Endodermal cell (in vitro differentiated cells): ENCODE measurements around the gene CASR. TPM values are rescaled to one million over a fixed set of nuclear protein-coding genes. Genes with fewer than 3 reads are reported as not detected.

Source experiments
- DNase-seq: peaks from one replicate; pipeline ENCODE4 v3.0.0-alpha.2; 2017
- H3K27ac ChIP-seq: 2 replicates; pipeline ENCODE4 v1.5.1; 2013; ENCODE audit warnings: mild to moderate bottlenecking, low read depth, low read length, moderate library complexity
- H3K27me3 ChIP-seq: 2 replicates; pipeline ENCODE4 v1.6.1; 2013; ENCODE audit warnings: mild to moderate bottlenecking, low read length, moderate library complexity; ENCODE audit not compliant: insufficient read depth, control insufficient read depth, poor library complexity, severe bottlenecking
- H3K36me3 ChIP-seq: 2 replicates; pipeline ENCODE4 v1.7.0; 2013; ENCODE audit warnings: mild to moderate bottlenecking, low read length, moderate library complexity; ENCODE audit not compliant: control insufficient read depth, insufficient read depth
- H3K4me1 ChIP-seq: one replicate; pipeline ENCODE4 v1.7.0; 2013; ENCODE audit warnings: low read length; ENCODE audit not compliant: control insufficient read depth, insufficient read depth
- H3K4me3 ChIP-seq: 2 replicates; pipeline ENCODE4 v1.5.1; 2013; ENCODE audit warnings: mild to moderate bottlenecking, low read length, moderate library complexity
- H3K9ac ChIP-seq: 2 replicates; pipeline ENCODE4 v1.6.1; 2013; ENCODE audit warnings: mild to moderate bottlenecking, low read length, moderate library complexity; ENCODE audit not compliant: poor library complexity, severe bottlenecking; ENCODE audit errors: extremely low read depth
- H3K9me3 ChIP-seq: 2 replicates; pipeline ENCODE4 v1.6.1; 2013; ENCODE audit warnings: mild to moderate bottlenecking, low read length, moderate library complexity; ENCODE audit not compliant: control insufficient read depth
- H3K27ac Mint-ChIP-seq: 2 replicates; pipeline ENCODE4 v1.8.0; 2020; ENCODE audit warnings: mixed read lengths
- H3K27me3 Mint-ChIP-seq: 2 replicates; pipeline ENCODE4 v1.8.0; 2021; ENCODE audit warnings: mild to moderate bottlenecking, mixed read lengths; ENCODE audit not compliant: insufficient read depth
- H3K36me3 Mint-ChIP-seq: 2 replicates; pipeline ENCODE4 v1.8.0; 2020; ENCODE audit warnings: low read depth, mixed read lengths
- H3K4me1 Mint-ChIP-seq: 2 replicates; pipeline ENCODE4 v1.8.0; 2020; ENCODE audit warnings: mixed read lengths
- H3K4me3 Mint-ChIP-seq: 2 replicates; pipeline ENCODE4 v1.8.0; 2020; ENCODE audit warnings: mild to moderate bottlenecking, moderate library complexity, mixed read lengths
- H3K9me3 Mint-ChIP-seq: 2 replicates; pipeline ENCODE4 v1.8.0; 2020; ENCODE audit warnings: mild to moderate bottlenecking, mixed read lengths
- CTCF ChIP-seq: fragments of 200-600 bp; sonication (generic); conservative IDR thresholded peaks from 2 replicates; pipeline ENCODE4 v1.5.0; 2021; ENCODE audit warnings: antibody characterized with exemption, mild to moderate bottlenecking
- WGBS, 2 experiments: methylation state at CpG; one replicate each; pipeline versions ENCODE4 v1.1.5 to v1.1.7; 2013; ENCODE audit warnings: missing lambda C conversion rate in 2 of 2, mixed read lengths in 1 of 2; ENCODE audit not compliant: insufficient coverage in 1 of 2, insufficient read length in 1 of 2; 5-methylcytosine and 5-hydroxymethylcytosine counted together
- total RNA-seq, 2 donors: library from RNA; stranded (reverse); fragmentation: NEBNext Ultra II Directional in 1 of 2; extraction: Animal tissue kit (Norgen Biotek cat#: 25700) in 1 of 2; gene quantifications; 2 replicates in 1 of 2; 3 replicates in 1 of 2; pipeline ENCODE4 v1.2.1, GENCODE V29; 2021

Gene CASR
- total RNA-seq, 2 donors from 2014 or later = 0.04 TPM; not detected in 1

- Mint-ChIP-seq H3K27me3 (no peaks in the 10 kb centered on the region), H3K36me3 (no peaks in the 10 kb centered on the region), H3K27ac (no peak overlapping the region), H3K9me3 (peaks cover 6% of the 10 kb centered on the region), H3K4me3 (no peak overlapping the region), H3K4me1 (no peaks in the 10 kb centered on the region)
- no peak overlapping the region for H3K9ac ChIP-seq
- no peak for DNase-seq
- no peaks in the 10 kb centered on the region for H3K9me3 ChIP-seq
- H3K27ac ChIP-seq = no peak overlapping the region
- H3K36me3 ChIP-seq = no peaks in the 10 kb centered on the region
- no peak overlapping the region for H3K4me3 ChIP-seq
- no peaks in the 10 kb centered on the region for H3K4me1 ChIP-seq
- no peak for TF ChIP-seq CTCF
- WGBS, 2 experiments = 90 to 100% methylated on average over 1 of the region's 1 CpG
- H3K27me3 ChIP-seq = no peaks in the 10 kb centered on the region
Measured at GRCh38 chr3:122268257-122269024, 85.0 kb downstream of the CASR start.

GRCh38 chr3:122269045-122269444, 85.6 kb downstream of the CASR start:
- H3K9ac ChIP-seq = no peak overlapping the region
- no peaks in the 10 kb centered on the region for H3K36me3 Mint-ChIP-seq
- no peaks in the 10 kb centered on the region for H3K4me1 Mint-ChIP-seq

DNA sequence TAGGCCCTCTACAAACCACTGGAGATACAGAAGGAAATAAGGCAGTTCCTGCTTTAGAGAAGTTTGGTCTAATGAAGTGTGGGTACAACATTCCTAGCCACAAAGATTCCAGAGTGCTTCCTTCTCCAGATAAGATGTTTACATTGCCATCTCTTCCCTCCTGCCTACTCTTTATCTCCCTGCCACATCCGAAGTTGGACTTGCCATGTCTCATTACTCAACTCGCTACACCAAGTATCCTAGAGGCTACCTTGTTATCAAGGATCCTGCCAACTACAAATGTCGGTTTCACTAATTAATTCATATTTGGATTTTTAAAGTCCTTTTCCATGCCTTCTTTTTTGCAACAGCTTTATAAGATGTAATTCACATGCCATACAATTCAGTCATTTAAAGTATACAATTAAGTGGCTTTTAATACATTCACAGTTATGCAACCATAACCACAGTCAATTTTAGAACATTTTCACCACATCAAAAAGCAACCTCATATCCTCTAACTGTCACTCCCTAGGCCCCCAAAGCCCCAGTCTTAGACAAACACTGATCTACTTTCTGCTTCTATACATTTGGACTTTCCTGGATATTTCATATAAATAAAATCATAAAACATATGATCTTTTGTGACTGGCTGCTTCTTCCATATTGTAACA, 87.9 kb downstream of the CASR start:
- DNase-seq = no peak

More at GRCh38 chr3:122269045-122269444, 85.6 kb downstream of the CASR start:
- Mint-ChIP-seq H3K27ac (no peak overlapping the region), H3K4me3 (no peak overlapping the region), H3K9me3 (peaks cover 6% of the 10 kb centered on the region), H3K27me3 (no peaks in the 10 kb centered on the region)
- H3K4me1 ChIP-seq = no peaks in the 10 kb centered on the region
- no peaks in the 10 kb centered on the region for H3K9me3 ChIP-seq
- H3K4me3 ChIP-seq = no peak overlapping the region
- H3K36me3 ChIP-seq = no peaks in the 10 kb centered on the region
- H3K27me3 ChIP-seq = no peaks in the 10 kb centered on the region
- WGBS, 2 experiments = 92% methylated on average over 2 of the region's 2 CpGs; no CpG with 5 or more reads in 1 of the 2 experiments
- no peak for DNase-seq
- no peak for TF ChIP-seq CTCF
- H3K27ac ChIP-seq = no peak overlapping the region

More for the DNA sequence above, 87.9 kb downstream of the CASR start:
- H3K4me3 ChIP-seq = no peak overlapping the region
- no peak overlapping the region for H3K27ac ChIP-seq
- H3K9ac ChIP-seq = no peak overlapping the region
- no peaks in the 10 kb centered on the region for H3K4me1 ChIP-seq
- H3K9me3 ChIP-seq = no peaks in the 10 kb centered on the region
- no peaks in the 10 kb centered on the region for H3K36me3 Mint-ChIP-seq
- H3K9me3 Mint-ChIP-seq = peaks cover 6% of the 10 kb centered on the region
- H3K36me3 ChIP-seq = no peaks in the 10 kb centered on the region
- H3K27me3 Mint-ChIP-seq = no peaks in the 10 kb centered on the region
- H3K27ac Mint-ChIP-seq = no peak overlapping the region
- no peaks in the 10 kb centered on the region for H3K27me3 ChIP-seq
- H3K4me1 Mint-ChIP-seq = no peaks in the 10 kb centered on the region
- 88 to 90% methylated on average over 2 to 3 of the region's 3 CpGs for WGBS, 2 experiments
- TF ChIP-seq CTCF = no peak
- H3K4me3 Mint-ChIP-seq = no peak overlapping the region
